ENCODE measurements around the gene TTC21B.
A peak's percentile ranks its signal among the peaks of the same experiment; 100 is the strongest.

TTC21B gene

DNA sequence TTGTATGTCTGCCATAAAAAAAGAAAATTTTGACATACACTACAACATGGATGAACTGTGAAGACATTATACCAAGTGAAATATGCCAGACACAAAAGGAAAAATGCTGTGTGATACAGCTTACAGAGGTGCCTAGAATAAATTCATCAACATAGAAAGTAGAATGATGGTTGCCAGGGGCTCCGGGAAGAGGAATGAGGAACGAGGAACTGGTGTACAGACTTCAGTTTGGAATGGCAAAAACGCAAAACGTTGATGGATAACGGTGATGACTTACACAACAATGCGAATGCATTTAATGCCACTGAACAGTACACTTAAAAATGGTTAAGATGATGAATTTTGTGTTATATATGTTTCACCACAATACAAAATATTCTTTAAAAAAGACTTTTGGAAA, 61.0 kb downstream of the TTC21B start:
- H3K36me3 Mint-ChIP-seq (ENCODE audit: low read depth): peaks cover 48% of the 10 kb centered on the region
- H3K4me3 Mint-ChIP-seq: no peak overlapping the region
- no peak for TF ChIP-seq CTCF (IDR thresholded peaks at IDR 0.05)
- H3K27ac Mint-ChIP-seq: peak overlapping the region; percentile 73
- no peaks in the 10 kb centered on the region for H3K27me3 Mint-ChIP-seq (ENCODE audit: low read depth, poor library complexity)
- no peak for DNase-seq
- peaks cover 46% of the 10 kb centered on the region for H3K4me1 Mint-ChIP-seq
- no peaks in the 10 kb centered on the region for H3K9me3 Mint-ChIP-seq

GRCh38 chr2:165891943-165892342, 61.6 kb downstream of the TTC21B start:
- TF ChIP-seq CTCF (IDR thresholded peaks at IDR 0.05): no peak
- H3K27me3 Mint-ChIP-seq (ENCODE audit: low read depth, poor library complexity): no peaks in the 10 kb centered on the region
- no peak overlapping the region for H3K27ac Mint-ChIP-seq
- H3K9me3 Mint-ChIP-seq: no peaks in the 10 kb centered on the region
- peaks cover 48% of the 10 kb centered on the region for H3K36me3 Mint-ChIP-seq (ENCODE audit: low read depth)
- peaks cover 46% of the 10 kb centered on the region for H3K4me1 Mint-ChIP-seq
- no peak for DNase-seq
- H3K4me3 Mint-ChIP-seq: no peak overlapping the region

- peaks cover 51% of the 10 kb centered on the region for H3K4me1 Mint-ChIP-seq
- no peak for DNase-seq
- H3K27me3 Mint-ChIP-seq (ENCODE audit: low read depth, poor library complexity): no peaks in the 10 kb centered on the region
- H3K4me3 Mint-ChIP-seq: no peak overlapping the region
- no peak for TF ChIP-seq CTCF (IDR thresholded peaks at IDR 0.05)
- H3K27ac Mint-ChIP-seq: no peak overlapping the region
- H3K9me3 Mint-ChIP-seq: no peaks in the 10 kb centered on the region
- H3K36me3 Mint-ChIP-seq (ENCODE audit: low read depth): peaks cover 50% of the 10 kb centered on the region
Observed at GRCh38 chr2:165891345-165891744, 62.2 kb downstream of the TTC21B start.

DNA sequence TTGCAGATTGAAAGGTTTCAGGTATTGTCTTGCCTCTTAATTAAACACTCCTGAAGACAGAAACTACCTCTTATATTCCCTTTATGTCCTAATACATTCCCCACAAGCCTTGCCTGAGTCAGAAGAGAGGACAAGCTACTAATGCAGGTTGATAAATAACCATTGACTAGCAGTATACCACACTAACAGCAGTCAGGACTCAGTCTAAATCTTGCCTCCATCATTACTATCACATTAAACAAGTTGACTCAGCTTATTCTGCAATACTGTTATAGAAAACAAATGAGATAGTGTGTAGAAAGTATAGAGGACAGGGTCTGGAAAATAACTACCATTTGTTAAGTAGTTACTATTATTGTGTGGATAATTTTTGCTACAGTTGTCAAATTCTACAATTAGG, 63.8 kb downstream of the TTC21B start:
- Mint-ChIP-seq H3K4me1 (peaks cover 56% of the 10 kb centered on the region), H3K27me3 (ENCODE audit: low read depth, poor library complexity) (no peaks in the 10 kb centered on the region), H3K36me3 (ENCODE audit: low read depth) (peaks cover 50% of the 10 kb centered on the region), H3K27ac (peak overlapping the region; percentile 99), H3K4me3 (peak overlapping the region; percentile 33), H3K9me3 (no peaks in the 10 kb centered on the region)
- TF ChIP-seq CTCF (IDR thresholded peaks at IDR 0.05): no peak
- no peak for DNase-seq

DNA sequence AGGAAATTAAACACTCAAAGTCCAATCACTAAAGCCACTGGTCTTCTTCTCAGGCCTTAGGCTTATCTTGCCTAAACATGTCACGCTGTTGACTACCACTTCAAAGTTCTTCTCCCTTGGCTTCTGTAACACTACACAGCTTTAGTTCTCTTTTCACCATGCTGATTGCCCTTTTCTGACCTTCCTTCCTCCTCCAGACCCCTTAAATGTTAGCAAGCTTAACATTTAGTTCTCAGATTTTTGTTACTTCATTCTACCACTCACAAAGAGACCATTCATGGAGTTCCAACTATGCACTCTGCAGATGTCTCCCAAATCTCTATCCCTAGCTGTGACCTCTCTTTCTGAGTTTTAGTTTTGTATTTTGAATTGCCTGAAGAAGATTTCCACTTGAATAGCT, 64.4 kb downstream of the TTC21B start:
- H3K36me3 Mint-ChIP-seq (ENCODE audit: low read depth): peaks cover 52% of the 10 kb centered on the region
- H3K4me1 Mint-ChIP-seq: peaks cover 56% of the 10 kb centered on the region
- no peak for TF ChIP-seq CTCF (IDR thresholded peaks at IDR 0.05)
- H3K27ac Mint-ChIP-seq: peak overlapping the region; percentile 99
- DNase-seq: no peak
- peak overlapping the region; percentile 33 for H3K4me3 Mint-ChIP-seq
- no peaks in the 10 kb centered on the region for H3K27me3 Mint-ChIP-seq (ENCODE audit: low read depth, poor library complexity)
- H3K9me3 Mint-ChIP-seq: no peaks in the 10 kb centered on the region

DNA sequence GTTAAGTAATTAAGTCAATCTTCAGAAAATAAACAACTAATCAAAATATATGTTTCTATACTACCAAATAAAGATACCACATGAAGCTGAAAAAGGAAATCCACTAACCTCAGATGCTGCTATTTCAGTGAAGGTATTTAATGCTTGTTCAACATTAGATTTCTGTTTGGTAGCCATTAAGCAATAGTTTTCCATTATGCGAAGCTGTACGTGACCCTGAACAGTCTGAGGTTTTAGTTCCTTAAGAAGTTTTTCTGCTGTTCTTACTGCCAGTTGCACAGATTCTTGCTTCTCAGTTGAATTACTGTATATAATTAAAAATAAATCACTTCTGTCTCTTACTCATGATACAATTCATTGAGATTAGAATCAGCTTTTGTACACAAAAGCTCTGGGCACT, 65.4 kb downstream of the TTC21B start:
- no peak for TF ChIP-seq CTCF (IDR thresholded peaks at IDR 0.05)
- Mint-ChIP-seq H3K36me3 (ENCODE audit: low read depth) (peaks cover 52% of the 10 kb centered on the region), H3K9me3 (no peaks in the 10 kb centered on the region), H3K4me1 (peaks cover 48% of the 10 kb centered on the region), H3K27me3 (ENCODE audit: low read depth, poor library complexity) (no peaks in the 10 kb centered on the region), H3K4me3 (no peak overlapping the region), H3K27ac (peak overlapping the region; percentile 99)
- no peak for DNase-seq

Data from nephron progenitor cell (in vitro differentiated cells).